ENCODE measurements around the gene NEURL1.

The NEURL1 gene

DNA sequence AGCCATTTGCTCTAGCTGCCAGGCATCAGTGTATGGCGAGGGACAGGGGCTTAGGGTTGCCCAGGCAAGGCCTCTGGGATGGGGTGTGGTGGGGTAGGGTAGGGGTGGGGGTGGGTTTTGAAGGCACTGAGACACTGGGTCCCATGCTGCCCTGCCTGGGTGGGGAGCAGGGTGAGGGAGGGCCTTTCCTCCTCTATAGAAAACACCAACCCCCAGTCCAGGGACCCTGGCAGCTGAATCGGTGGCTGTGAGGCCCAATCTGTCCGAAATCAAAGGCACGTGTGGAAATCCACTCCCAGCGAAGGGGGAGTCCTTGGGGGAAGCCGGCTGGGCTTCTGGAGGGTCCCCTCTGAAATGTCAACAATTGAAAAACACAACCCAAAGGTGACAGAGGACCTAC lies 106.4 kb downstream of the NEURL1 start:
- TF ChIP-seq, protein P1, sequence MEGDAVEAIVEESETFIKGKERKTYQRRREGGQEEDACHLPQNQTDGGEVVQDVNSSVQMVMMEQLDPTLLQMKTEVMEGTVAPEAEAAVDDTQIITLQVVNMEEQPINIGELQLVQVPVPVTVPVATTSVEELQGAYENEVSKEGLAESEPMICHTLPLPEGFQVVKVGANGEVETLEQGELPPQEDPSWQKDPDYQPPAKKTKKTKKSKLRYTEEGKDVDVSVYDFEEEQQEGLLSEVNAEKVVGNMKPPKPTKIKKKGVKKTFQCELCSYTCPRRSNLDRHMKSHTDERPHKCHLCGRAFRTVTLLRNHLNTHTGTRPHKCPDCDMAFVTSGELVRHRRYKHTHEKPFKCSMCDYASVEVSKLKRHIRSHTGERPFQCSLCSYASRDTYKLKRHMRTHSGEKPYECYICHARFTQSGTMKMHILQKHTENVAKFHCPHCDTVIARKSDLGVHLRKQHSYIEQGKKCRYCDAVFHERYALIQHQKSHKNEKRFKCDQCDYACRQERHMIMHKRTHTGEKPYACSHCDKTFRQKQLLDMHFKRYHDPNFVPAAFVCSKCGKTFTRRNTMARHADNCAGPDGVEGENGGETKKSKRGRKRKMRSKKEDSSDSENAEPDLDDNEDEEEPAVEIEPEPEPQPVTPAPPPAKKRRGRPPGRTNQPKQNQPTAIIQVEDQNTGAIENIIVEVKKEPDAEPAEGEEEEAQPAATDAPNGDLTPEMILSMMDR (conservative IDR thresholded peaks at IDR 0.05; ENCODE audit: low read depth, low read length), result no peak
- no peak overlapping the region for H3K4me3 ChIP-seq (ENCODE audit: low read depth, low read length)

DNA sequence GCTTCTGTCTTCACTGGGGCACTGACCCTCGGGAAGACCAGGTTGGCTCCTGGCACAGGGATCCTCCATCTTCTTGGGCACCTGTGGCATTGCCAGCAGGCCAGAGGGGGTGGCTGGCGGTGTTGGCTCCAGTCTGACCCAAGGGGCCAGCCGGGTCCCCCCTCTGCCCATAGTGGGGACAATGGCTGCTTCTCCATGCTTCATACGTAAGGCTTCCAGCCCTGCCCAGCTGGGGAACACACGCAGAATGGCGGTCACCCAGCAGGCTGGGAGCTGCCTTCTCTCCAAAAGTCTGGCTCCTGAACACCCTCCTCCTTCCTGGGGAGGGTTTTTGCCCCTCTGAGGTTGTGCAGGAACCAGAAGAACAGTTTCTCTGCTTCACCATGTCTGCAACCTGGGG lies 106.8 kb downstream of the NEURL1 start:
- TF ChIP-seq, protein P1 (conservative IDR thresholded peaks at IDR 0.05; ENCODE audit: low read depth, low read length), result no peak
- no peak overlapping the region for H3K4me3 ChIP-seq (ENCODE audit: low read depth, low read length)
- no peak for DNase-seq (ENCODE audit: low read depth)

More for the DNA sequence above, 106.4 kb downstream of the NEURL1 start:
- DNase-seq (ENCODE audit: low read depth), result no peak

GRCh38 chr10:103600956-103601569 lies 107.6 kb downstream of the NEURL1 start:
- TF ChIP-seq, protein P1 (conservative IDR thresholded peaks at IDR 0.05; ENCODE audit: low read depth, low read length), result no peak
- no peak overlapping the region for H3K4me3 ChIP-seq (ENCODE audit: low read depth, low read length)
- DNase-seq (ENCODE audit: low read depth), result no peak

GRCh38 chr10:103602028-103602851 lies 108.7 kb downstream of the NEURL1 start:
- DNase-seq (ENCODE audit: low read depth), result no peak
- TF ChIP-seq, protein P1 (conservative IDR thresholded peaks at IDR 0.05; ENCODE audit: low read depth, low read length), result no peak
- no peak overlapping the region for H3K4me3 ChIP-seq (ENCODE audit: low read depth, low read length)

- H3K4me3 ChIP-seq (ENCODE audit: low read depth, low read length), result no peak overlapping the region
- no peak for DNase-seq (ENCODE audit: low read depth)
- TF ChIP-seq, protein P1 (conservative IDR thresholded peaks at IDR 0.05; ENCODE audit: low read depth, low read length), result no peak
These were observed 109.3 kb downstream of the NEURL1 start for GRCh38 chr10:103602852-103603155.

GRCh38 chr10:103603382-103603781 lies 109.9 kb downstream of the NEURL1 start:
- H3K4me3 ChIP-seq (ENCODE audit: low read depth, low read length), result no peak overlapping the region
- TF ChIP-seq, protein P1 (conservative IDR thresholded peaks at IDR 0.05; ENCODE audit: low read depth, low read length), result no peak
- no peak for DNase-seq (ENCODE audit: low read depth)
